Nucleus accumbens (tissue), 56 donors: ENCODE measurements around the gene SZT2.
"Not testable (repeated sequence)": the region's sequence is repeated elsewhere in the genome, so short reads cannot be mapped to it uniquely, and the experiment has no call there.

Experiments used
- DNase-seq, 56 donors: peaks; one replicate each; lab custom pipeline; 2025; lab: John Stamatoyannopoulos, UW

Gene SZT2

GRCh38 chr1:43382027-43382779, 7.5 kb upstream of the SZT2 start:
- DNase-seq, result peak in 54 of 56 donors; percentile 19 to 86 (median 66)

DNA sequence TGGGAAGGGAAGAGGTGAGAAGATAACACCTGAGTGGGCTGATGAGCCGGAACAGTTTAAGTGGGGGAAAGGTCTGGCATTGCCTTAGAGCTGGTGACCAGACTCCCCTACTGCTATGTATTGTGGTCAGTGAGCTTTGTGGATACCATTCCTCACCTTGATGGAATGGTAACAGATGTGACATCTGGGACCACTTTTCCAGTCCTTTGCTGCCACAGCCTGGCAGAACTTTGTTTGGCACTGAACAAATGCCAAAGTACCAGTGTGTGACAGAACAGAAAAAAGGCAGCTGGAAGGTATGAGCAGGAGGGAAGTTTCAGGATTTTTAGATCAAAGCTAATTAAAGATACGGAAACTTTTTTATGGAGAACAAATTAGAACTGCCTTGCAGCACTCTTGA, 6.2 kb upstream of the SZT2 start:
- DNase-seq, result peak in 45 of 56 donors; percentile 4 to 64 (median 24)

DNA sequence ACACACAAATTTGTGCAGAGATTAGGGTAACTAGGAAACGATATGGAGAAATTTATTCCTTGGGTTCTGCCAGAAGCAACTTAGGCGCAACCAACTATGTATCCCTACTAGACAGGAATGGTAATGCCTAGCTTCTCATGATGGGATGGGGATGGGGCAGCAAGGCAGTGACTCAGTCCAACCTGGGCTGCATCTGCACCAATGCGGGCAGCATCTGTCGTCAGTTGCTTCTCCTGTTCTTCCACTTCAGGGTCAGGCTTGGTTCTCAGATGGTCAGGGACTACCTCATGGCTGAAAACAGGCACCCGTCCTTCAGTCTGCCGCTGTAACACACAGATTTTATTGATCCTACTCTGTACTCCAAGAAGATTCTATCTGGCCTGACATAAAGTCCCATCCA, 3.0 kb upstream of the SZT2 start:
- DNase-seq, result no peak

DNA sequence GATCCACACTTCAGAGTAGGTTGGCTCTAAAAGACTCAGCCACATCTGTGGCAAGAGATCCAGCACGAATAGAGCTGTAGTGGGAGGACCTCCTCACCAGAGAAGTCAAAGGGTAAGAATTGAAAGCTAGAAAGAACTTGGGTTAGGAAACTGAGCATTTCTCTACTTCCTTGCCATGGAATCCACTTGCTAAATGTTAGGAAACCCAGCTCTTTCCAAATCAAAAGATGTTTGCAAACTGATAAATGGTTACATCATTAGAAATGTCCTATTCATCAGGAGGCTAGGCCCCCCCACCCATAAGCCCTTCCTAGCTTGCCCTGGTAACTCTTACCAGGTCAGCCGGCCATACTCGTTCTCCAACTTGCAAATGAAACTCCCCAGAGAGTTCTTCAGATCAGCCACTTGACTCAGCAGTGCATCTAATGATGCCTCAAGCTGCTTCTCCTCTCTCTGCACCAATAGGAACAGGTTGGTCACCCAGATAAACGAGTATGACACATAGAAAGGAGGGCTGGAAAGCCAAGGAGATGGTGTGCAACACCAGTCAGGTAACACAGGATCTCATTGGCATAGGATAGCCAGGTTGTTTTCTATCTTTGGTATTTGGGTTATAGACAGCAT, 1.6 kb upstream of the SZT2 start:
- DNase-seq, result no peak

GRCh38 chr1:43388613-43389012, 1.1 kb upstream of the SZT2 start:
- peak in 1 of 56 donors; percentile 9 for DNase-seq

- DNase-seq, result no peak
These were observed 3.0 kb downstream of the SZT2 start for GRCh38 chr1:43392702-43393101.

GRCh38 chr1:43395523-43395922, 5.8 kb downstream of the SZT2 start:
- no peak for DNase-seq

DNA sequence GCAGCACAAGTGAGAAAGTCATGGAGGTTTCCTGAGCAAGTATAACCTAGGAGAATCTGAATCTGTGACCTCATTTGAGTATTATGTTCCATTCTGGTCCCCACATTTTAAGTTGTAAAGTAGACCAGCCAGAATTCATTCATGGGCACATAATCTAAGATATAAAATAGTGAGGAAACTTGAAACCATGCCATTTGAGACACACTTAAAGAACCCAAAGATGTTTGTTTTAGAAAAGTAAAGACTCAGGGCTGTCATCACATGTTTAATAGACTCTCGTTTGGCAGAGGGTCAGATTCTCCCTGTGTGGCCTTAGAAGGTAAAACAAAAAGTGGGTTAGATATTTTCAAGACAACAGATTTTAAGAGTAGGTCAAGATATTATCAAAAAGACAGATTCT, 6.4 kb downstream of the SZT2 start:
- no peak for DNase-seq

DNA sequence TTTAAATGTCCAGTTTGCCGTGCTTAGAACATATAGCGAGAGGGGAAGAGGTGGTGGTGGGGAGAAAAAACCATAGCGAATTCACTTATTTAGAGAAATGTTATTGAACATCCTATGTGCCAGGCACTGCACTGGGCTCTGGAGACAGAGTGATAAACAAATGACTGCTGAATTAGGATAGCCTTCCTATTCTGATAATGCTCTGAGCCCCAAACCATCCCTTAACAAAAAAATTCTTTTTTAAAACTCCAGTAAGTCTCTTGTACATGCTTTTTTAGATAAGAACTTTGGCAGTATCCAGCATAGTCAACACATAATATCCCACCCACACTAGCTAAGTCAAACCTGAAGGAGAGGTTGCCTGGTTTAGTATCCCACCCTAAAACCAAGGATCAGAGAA, 8.5 kb downstream of the SZT2 start:
- no peak for DNase-seq

DNA sequence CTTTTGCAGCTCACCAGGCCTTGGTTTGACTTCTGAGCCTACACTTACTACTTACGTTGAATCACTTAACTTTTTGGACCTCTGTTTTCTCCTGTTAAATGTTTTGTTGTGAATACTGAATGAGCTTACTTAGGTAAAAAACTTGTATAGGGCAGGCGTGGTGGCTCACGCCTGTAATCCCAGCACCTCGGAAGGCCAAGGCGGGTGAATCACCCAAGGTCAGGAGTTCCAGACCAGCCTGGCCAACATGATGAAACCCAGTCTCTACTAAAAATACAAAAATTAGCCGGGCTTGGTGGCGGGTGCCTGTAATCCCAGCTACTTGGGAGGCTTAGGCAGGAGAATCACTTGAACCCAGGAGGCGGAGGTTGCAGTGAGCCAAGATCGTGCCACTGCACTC, 10.7 kb downstream of the SZT2 start:
- DNase-seq, result not testable (repeated sequence)

- no peak for DNase-seq
These were observed 12.6 kb downstream of the SZT2 start for GRCh38 chr1:43402089-43402865.

DNA sequence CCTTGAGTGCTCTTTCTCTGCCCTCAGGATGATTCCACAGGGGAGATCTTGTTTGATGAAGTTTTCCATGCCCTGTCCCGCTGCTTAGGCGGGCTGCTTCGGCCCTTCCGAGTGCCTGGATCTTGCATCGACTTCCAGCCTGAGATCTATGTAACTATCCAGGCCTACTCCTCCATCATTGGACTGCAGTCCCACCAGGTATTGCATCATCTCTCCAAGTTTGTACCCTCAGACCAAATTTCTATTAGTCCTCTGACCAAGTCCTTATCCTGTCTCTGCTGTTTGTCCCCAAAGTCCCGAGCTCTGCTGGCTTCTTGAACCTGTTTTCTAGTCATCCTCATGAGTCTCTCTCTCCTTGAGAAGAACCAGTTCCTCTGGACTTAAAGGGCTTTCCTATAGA, 14.7 kb downstream of the SZT2 start:
- no peak for DNase-seq

DNA sequence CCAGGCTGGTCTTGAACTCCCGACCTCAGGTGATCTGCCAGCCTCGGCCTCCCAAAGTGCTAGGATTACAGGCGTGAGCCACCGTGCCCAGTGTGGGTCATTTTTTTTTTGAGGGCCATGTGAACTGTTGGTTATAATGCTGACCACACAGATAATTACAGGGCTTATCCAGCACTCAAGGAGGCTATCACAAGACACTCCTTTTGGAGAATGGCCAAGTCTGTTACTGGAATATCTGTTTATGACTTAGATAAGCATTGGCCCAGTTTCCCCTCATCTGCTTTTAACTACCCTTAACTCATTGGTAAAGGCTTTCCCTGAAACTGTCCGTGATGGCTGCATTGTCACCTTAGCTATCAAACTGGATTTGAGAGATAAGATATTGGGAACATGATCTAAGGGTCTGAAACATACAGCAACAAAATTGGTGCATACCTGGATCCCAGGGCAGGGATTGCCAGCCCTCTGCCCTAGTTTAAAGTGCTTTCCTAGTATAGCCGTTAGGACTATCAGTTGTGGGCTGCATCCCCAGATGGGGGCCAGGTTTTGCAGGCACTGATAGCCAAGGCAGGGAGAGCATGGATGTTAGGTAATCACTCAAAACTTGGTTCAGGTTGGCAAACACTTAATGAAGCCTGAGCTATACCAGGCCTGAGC, 15.6 kb downstream of the SZT2 start:
- DNase-seq, result no peak

GRCh38 chr1:43405876-43406234, 16.2 kb downstream of the SZT2 start:
- no peak for DNase-seq

GRCh38 chr1:43410571-43410970, 20.9 kb downstream of the SZT2 start:
- DNase-seq, result no peak

- DNase-seq, result not testable (repeated sequence)
These were observed 23.7 kb downstream of the SZT2 start for GRCh38 chr1:43413426-43413825.

DNA sequence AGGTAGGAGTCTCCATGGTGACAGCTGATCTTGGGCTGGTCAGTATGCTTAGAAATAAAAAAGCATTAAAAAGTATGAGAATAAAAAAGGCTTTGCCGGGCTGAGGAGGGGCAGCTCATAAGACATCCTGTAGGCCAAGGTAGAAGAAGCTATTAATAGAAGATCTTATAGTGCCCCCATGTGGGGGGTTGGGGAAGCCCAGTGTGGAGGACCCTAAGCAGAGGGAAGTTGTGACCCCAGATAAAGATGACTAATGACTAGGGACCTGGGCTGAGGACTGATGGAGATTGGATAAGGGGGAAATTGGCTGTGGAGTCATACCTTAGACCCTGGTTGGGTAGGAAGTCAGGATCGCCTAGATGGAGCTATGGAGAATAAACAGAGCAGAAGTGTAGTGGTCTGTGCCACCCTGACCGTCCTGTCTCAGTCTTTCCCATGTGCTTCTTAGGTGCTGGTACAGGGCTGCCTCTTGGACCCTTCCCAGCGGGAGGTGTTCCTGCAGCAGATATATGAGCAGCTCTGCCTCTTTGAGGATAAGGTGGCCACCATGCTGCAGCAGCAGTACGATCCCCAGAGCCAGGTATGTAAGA, 25.0 kb downstream of the SZT2 start:
- peak in 24 of 56 donors; percentile 2 to 66 (median 10) for DNase-seq

- no peak for DNase-seq
These were observed 26.2 kb downstream of the SZT2 start for GRCh38 chr1:43415901-43416300.

- no peak for DNase-seq
These were observed 29.2 kb downstream of the SZT2 start for GRCh38 chr1:43418858-43419257.

GRCh38 chr1:43419627-43420425, 30.1 kb downstream of the SZT2 start:
- DNase-seq, result no peak
